ENCODE data around the gene NLRP4. TPM values are rescaled to one million over a fixed set of nuclear protein-coding genes. Genes with fewer than 3 reads are reported as not detected.

NLRP4 gene
- total and polyA plus RNA-seq, 2 experiments from 2014 or later = not detected

DNA sequence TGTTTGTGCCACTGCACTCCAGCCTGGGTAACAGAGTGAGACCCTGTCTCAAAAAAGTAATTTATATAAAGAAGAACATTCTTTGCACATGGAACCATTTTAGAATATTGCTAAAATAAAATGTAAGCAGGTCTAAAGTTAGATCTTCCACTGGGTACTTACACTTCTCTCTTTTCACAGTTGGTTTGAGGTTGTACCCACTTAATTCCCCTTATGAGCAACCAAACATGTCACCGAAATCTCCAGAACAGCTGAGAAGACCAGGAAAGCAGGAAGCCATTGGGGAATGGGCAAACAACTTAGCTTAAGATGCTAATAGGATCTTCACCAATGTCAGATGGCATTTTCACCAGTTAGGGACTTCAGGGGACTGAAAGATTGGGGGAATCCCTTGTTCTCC is 18.8 kb downstream of the NLRP4 start (continued):
- TF ChIP-seq, protein P1, sequence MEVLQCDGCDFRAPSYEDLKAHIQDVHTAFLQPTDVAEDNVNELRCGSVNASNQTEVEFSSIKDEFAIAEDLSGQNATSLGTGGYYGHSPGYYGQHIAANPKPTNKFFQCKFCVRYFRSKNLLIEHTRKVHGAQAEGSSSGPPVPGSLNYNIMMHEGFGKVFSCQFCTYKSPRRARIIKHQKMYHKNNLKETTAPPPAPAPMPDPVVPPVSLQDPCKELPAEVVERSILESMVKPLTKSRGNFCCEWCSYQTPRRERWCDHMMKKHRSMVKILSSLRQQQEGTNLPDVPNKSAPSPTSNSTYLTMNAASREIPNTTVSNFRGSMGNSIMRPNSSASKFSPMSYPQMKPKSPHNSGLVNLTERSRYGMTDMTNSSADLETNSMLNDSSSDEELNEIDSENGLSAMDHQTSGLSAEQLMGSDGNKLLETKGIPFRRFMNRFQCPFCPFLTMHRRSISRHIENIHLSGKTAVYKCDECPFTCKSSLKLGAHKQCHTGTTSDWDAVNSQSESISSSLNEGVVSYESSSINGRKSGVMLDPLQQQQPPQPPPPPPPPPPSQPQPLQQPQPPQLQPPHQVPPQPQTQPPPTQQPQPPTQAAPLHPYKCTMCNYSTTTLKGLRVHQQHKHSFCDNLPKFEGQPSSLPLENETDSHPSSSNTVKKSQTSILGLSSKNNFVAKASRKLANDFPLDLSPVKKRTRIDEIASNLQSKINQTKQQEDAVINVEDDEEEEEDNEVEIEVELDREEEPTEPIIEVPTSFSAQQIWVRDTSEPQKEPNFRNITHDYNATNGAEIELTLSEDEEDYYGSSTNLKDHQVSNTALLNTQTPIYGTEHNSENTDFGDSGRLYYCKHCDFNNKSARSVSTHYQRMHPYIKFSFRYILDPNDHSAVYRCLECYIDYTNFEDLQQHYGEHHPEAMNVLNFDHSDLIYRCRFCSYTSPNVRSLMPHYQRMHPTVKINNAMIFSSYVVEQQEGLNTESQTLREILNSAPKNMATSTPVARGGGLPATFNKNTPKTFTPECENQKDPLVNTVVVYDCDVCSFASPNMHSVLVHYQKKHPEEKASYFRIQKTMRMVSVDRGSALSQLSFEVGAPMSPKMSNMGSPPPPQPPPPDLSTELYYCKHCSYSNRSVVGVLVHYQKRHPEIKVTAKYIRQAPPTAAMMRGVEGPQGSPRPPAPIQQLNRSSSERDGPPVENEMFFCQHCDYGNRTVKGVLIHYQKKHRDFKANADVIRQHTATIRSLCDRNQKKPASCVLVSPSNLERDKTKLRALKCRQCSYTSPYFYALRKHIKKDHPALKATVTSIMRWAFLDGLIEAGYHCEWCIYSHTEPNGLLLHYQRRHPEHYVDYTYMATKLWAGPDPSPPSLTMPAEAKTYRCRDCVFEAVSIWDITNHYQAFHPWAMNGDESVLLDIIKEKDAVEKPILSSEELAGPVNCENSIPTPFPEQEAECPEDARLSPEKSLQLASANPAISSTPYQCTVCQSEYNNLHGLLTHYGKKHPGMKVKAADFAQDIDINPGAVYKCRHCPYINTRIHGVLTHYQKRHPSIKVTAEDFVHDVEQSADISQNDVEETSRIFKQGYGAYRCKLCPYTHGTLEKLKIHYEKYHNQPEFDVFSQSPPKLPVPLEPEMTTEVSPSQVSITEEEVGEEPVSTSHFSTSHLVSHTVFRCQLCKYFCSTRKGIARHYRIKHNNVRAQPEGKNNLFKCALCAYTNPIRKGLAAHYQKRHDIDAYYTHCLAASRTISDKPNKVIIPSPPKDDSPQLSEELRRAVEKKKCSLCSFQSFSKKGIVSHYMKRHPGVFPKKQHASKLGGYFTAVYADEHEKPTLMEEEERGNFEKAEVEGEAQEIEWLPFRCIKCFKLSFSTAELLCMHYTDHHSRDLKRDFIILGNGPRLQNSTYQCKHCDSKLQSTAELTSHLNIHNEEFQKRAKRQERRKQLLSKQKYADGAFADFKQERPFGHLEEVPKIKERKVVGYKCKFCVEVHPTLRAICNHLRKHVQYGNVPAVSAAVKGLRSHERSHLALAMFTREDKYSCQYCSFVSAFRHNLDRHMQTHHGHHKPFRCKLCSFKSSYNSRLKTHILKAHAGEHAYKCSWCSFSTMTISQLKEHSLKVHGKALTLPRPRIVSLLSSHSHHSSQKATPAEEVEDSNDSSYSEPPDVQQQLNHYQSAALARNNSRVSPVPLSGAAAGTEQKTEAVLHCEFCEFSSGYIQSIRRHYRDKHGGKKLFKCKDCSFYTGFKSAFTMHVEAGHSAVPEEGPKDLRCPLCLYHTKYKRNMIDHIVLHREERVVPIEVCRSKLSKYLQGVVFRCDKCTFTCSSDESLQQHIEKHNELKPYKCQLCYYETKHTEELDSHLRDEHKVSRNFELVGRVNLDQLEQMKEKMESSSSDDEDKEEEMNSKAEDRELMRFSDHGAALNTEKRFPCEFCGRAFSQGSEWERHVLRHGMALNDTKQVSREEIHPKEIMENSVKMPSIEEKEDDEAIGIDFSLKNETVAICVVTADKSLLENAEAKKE (CRISPR knock-in tag; IDR thresholded peaks at IDR 0.05) = no peak

DNA sequence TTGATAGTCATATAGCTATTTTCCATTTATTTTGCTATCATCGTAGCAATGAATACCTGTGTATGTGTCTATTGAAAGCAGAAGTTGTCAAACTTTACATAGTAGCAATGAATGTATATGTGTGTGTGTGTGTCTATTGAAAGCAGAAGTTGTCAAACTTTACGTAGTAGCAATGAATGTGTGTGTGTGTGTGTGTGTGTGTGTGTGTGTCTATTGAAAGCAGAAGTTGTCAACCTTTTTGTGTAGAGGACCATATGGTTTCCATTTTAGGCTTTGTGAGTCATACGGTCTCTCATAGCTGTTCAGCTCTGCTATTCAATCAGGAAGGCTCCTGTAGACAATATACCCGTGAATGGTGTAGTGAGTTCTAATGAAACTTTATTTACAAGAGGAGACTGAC is 20.8 kb downstream of the NLRP4 start:
- DNase-seq (ENCODE audit: low spot score) (no peak), ATAC-seq (no peak)
- no peaks in the 10 kb centered on the region for H3K4me1 ChIP-seq (ENCODE audit: insufficient read depth)
- no peaks in the 10 kb centered on the region for H3K9me2 ChIP-seq (ENCODE audit: insufficient read depth)
- H3K79me2 ChIP-seq (replicated peaks; ENCODE audit: insufficient read depth) = no peaks in the 10 kb centered on the region
- H3K27me3 Mint-ChIP-seq (ENCODE audit: insufficient read depth, low read depth, poor library complexity) = peaks cover 3% of the 10 kb centered on the region
- H3K27me3 ChIP-seq (ENCODE audit: insufficient read depth) = no peaks in the 10 kb centered on the region
- no peaks in the 10 kb centered on the region for H3F3A ChIP-seq (replicated peaks; ENCODE audit: low read depth)
- H3K36me3 ChIP-seq (ENCODE audit: insufficient read depth) = no peaks in the 10 kb centered on the region; the same call in 1 of the 2 replicates
- no peak overlapping the region for H3K4me2 ChIP-seq
- H3K9me3 Mint-ChIP-seq = peaks cover 97% of the 10 kb centered on the region
- H2AFZ ChIP-seq = no peak overlapping the region
- H4K20me1 ChIP-seq (replicated peaks; ENCODE audit: insufficient read depth) = no peaks in the 10 kb centered on the region
- H3K4me3 Mint-ChIP-seq = no peak overlapping the region
- no peak overlapping the region for H3K27ac ChIP-seq (ENCODE audit: low read depth)
- no peaks in the 10 kb centered on the region for H3K4me1 Mint-ChIP-seq
- H3K4me3 ChIP-seq = no peak overlapping the region
- peaks cover 44% of the 10 kb centered on the region for H3K36me3 Mint-ChIP-seq (ENCODE audit: low read depth)
- no peak overlapping the region for H3K27ac Mint-ChIP-seq
- TF ChIP-seq ZNF114 (CRISPR knock-in tag; IDR thresholded peaks at IDR 0.05) = no peak
- TF ChIP-seq, protein P2, sequence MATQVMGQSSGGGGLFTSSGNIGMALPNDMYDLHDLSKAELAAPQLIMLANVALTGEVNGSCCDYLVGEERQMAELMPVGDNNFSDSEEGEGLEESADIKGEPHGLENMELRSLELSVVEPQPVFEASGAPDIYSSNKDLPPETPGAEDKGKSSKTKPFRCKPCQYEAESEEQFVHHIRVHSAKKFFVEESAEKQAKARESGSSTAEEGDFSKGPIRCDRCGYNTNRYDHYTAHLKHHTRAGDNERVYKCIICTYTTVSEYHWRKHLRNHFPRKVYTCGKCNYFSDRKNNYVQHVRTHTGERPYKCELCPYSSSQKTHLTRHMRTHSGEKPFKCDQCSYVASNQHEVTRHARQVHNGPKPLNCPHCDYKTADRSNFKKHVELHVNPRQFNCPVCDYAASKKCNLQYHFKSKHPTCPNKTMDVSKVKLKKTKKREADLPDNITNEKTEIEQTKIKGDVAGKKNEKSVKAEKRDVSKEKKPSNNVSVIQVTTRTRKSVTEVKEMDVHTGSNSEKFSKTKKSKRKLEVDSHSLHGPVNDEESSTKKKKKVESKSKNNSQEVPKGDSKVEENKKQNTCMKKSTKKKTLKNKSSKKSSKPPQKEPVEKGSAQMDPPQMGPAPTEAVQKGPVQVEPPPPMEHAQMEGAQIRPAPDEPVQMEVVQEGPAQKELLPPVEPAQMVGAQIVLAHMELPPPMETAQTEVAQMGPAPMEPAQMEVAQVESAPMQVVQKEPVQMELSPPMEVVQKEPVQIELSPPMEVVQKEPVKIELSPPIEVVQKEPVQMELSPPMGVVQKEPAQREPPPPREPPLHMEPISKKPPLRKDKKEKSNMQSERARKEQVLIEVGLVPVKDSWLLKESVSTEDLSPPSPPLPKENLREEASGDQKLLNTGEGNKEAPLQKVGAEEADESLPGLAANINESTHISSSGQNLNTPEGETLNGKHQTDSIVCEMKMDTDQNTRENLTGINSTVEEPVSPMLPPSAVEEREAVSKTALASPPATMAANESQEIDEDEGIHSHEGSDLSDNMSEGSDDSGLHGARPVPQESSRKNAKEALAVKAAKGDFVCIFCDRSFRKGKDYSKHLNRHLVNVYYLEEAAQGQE (IDR thresholded peaks at IDR 0.05; ENCODE audit: unreplicated experiment) = no peak
- TF ChIP-seq NANOG (IDR thresholded peaks at IDR 0.05; ENCODE audit: borderline replicate concordance) = no peak
- no peak for TF ChIP-seq EZH2 (IDR thresholded peaks at IDR 0.05; ENCODE audit: low read depth, unreplicated experiment)
- TF ChIP-seq, protein P3, sequence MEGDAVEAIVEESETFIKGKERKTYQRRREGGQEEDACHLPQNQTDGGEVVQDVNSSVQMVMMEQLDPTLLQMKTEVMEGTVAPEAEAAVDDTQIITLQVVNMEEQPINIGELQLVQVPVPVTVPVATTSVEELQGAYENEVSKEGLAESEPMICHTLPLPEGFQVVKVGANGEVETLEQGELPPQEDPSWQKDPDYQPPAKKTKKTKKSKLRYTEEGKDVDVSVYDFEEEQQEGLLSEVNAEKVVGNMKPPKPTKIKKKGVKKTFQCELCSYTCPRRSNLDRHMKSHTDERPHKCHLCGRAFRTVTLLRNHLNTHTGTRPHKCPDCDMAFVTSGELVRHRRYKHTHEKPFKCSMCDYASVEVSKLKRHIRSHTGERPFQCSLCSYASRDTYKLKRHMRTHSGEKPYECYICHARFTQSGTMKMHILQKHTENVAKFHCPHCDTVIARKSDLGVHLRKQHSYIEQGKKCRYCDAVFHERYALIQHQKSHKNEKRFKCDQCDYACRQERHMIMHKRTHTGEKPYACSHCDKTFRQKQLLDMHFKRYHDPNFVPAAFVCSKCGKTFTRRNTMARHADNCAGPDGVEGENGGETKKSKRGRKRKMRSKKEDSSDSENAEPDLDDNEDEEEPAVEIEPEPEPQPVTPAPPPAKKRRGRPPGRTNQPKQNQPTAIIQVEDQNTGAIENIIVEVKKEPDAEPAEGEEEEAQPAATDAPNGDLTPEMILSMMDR (conservative IDR thresholded peaks at IDR 0.05; ENCODE audit: low read depth in 2 of 2) = no peak
- no peak for TF ChIP-seq ZNF331 (CRISPR knock-in tag; IDR thresholded peaks at IDR 0.05; ENCODE audit: low read depth)
- no peak for TF ChIP-seq JUNB (IDR thresholded peaks at IDR 0.05; ENCODE audit: unreplicated experiment)
- TF ChIP-seq POLR2AphosphoS5 (IDR thresholded peaks at IDR 0.05; ENCODE audit: low read depth) = no peak
- TF ChIP-seq CREB1 (CRISPR knock-in tag; IDR thresholded peaks at IDR 0.05; ENCODE audit: low read depth) = no peak
- TF ChIP-seq EZH2phosphoT487 (IDR thresholded peaks at IDR 0.05; ENCODE audit: unreplicated experiment) = no peak
- TF ChIP-seq, protein P4, sequence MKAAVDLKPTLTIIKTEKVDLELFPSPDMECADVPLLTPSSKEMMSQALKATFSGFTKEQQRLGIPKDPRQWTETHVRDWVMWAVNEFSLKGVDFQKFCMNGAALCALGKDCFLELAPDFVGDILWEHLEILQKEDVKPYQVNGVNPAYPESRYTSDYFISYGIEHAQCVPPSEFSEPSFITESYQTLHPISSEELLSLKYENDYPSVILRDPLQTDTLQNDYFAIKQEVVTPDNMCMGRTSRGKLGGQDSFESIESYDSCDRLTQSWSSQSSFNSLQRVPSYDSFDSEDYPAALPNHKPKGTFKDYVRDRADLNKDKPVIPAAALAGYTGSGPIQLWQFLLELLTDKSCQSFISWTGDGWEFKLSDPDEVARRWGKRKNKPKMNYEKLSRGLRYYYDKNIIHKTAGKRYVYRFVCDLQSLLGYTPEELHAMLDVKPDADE (IDR thresholded peaks at IDR 0.05) = no peak
- TF ChIP-seq STAT1 (IDR thresholded peaks at IDR 0.05; ENCODE audit: unreplicated experiment) = no peak

Data from GM23338 (cell line).